Activated B cell treated with CpG ODN at 0.5 μM for 24 hours (primary cell): ENCODE data around the gene RILP. TPM values are rescaled to one million over a fixed set of nuclear protein-coding genes. Genes with fewer than 3 reads are reported as not detected.
A peak's percentile ranks its signal among the peaks of the same experiment; 100 is the strongest.

Experiments used
- ATAC-seq: fragments of 200-7000 bp; cut with Tn5 transposase; one replicate; pipeline ENCODE4 v1.10.0; 2021; ENCODE audit warnings: low read depth, mild to moderate bottlenecking, moderate library complexity
- CTCF ChIA-PET: fragments of 350-600 bp; sonication (Branson Sonifier 250); formaldehyde crosslinking; loops from one replicate; lab custom pipeline; 2021; ENCODE audit warnings: antibody characterized with exemption; lab: Charles Lee
- POLR2A ChIA-PET: fragments of 350-600 bp; sonication (Branson Sonifier 250); formaldehyde crosslinking; loops from one replicate; lab custom pipeline; 2021; ENCODE audit warnings: antibody characterized with exemption; lab: Charles Lee
- DNase-seq: peaks from one replicate; pipeline ENCODE4 v3.0.0; 2022
- H3K27ac Mint-ChIP-seq: one replicate; pipeline ENCODE4 v1.8.0; 2020; ENCODE audit warnings: mixed read lengths
- H3K27me3 Mint-ChIP-seq: one replicate; pipeline ENCODE4 v1.8.0; 2021; ENCODE audit warnings: mixed read lengths
- H3K36me3 Mint-ChIP-seq: one replicate; pipeline ENCODE4 v1.8.0; 2021; ENCODE audit warnings: low read depth, mixed read lengths
- H3K4me1 Mint-ChIP-seq: one replicate; pipeline ENCODE4 v1.8.0; 2021; ENCODE audit warnings: mixed read lengths
- H3K4me3 Mint-ChIP-seq: one replicate; pipeline ENCODE4 v1.8.0; 2020; ENCODE audit warnings: mild to moderate bottlenecking, mixed read lengths
- H3K9me3 Mint-ChIP-seq: one replicate; pipeline ENCODE4 v1.8.0; 2020; ENCODE audit warnings: mixed read lengths
- CTCF ChIP-seq: fragments of 200-600 bp; IDR thresholded peaks from one replicate; pipeline ENCODE4 v1.8.0; 2022; ENCODE audit warnings: antibody characterized with exemption, mild to moderate bottlenecking
- intact Hi-C: fragments of 100-400 bp; cut with micrococcal nuclease; formaldehyde crosslinking; loops from one replicate; pipeline ENCODE4 v1.15.1; 2024
- total RNA-seq: library from RNA; stranded (reverse); gene quantifications from 2 replicates; pipeline ENCODE4 v1.2.3, GENCODE V29; 2022

The RILP gene
- total RNA-seq, 1 donor from 2014 or later: 9.8 TPM

DNA sequence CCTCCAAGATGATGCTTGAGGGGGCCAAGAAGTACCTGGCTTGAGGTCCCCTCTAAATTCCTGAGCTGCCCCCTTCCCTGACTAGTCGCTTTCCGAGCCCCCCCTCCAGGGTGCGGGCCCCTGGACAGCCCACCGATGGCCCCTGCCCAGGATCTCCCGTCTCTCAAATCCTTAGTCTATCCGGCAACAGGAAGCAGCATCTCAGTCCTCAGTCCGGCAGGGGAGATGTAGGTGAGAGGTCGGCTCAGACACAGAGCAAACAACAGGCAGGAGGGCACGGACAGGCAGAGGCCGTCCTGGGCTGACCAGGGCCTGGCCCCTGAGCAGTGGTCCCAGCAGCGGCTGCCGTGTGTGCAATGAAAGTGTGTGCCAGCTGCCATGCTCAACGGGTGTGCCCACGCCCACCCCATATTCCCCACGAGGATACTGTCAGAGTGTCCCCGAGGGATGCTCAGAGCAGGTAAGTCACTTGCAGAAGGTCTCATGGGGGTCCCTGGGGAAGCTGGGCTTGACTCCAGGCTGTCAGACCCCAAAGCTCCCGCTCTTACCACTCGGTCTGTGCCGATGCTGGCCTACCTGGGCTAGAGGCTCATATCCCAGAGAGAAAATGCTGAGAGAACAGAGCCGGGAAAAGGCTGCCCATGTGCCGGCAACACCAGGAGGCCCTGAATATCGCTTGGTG lies 28.3 kb downstream of the RILP start:
- Mint-ChIP-seq H3K27ac (no peak overlapping the region), H3K9me3 (no peaks in the 10 kb centered on the region), H3K27me3 (no peaks in the 10 kb centered on the region), H3K36me3 (peaks cover 75% of the 10 kb centered on the region), H3K4me3 (no peak overlapping the region), H3K4me1 (peaks cover 27% of the 10 kb centered on the region)
- DNase-seq (no peak), ATAC-seq (peak; percentile 25)
- POLR2A ChIA-PET: interaction anchor here (0.7 to 17.6 kb wide), 4 partner anchors 10 to 47 kb away, joined by 3 to 336 read pairs (median 6); no protein-coding TSS in a partner anchor
- CTCF ChIA-PET: no interaction called here
- no peak for TF ChIP-seq CTCF
- intact Hi-C loops: no loop called here

DNA sequence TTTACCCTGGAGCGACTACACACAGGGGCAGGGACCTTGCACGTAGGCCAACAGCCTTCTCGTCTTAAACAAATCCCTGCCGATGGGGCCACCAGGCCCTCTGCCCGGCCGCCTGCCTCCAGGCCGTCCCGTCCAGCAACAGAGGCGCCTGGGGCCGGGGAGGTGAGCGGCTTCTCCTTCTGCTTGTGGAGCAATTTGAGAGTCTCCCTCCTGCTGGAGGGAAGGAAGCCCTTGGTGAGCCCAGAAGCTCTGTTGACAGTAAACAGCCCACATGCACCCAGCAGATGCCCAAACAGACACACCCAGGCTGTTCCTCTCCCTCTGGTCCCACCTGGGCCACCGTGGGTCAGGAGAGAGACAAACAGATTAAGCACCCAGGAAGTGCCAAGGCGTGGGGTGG lies 29.2 kb downstream of the RILP start:
- Mint-ChIP-seq H3K4me1 (peaks cover 18% of the 10 kb centered on the region), H3K27ac (no peak overlapping the region), H3K27me3 (no peaks in the 10 kb centered on the region), H3K4me3 (no peak overlapping the region), H3K36me3 (peaks cover 72% of the 10 kb centered on the region), H3K9me3 (no peaks in the 10 kb centered on the region)
- intact Hi-C loops: no loop called here
- no peak for ATAC-seq
- ChIA-PET CTCF (no interaction called here), POLR2A (interaction anchor here (0.7 to 17.6 kb wide), 3 partner anchors 9 to 46 kb away, joined by 5 to 336 read pairs (median 6); no protein-coding TSS in a partner anchor)
- no peak for DNase-seq
- TF ChIP-seq CTCF: no peak

- Mint-ChIP-seq H3K9me3 (no peaks in the 10 kb centered on the region), H3K4me1 (peaks cover 5% of the 10 kb centered on the region), H3K27me3 (no peaks in the 10 kb centered on the region), H3K36me3 (peaks cover 71% of the 10 kb centered on the region), H3K4me3 (no peak overlapping the region), H3K27ac (peak overlapping the region; percentile 30)
- TF ChIP-seq CTCF: no peak
- ATAC-seq (no peak), DNase-seq (no peak)
- ChIA-PET POLR2A (interaction anchor here (1.9 to 17.6 kb wide), 4 partner anchors 6 to 25 kb away, joined by 5 to 336 read pairs (median 180); partner anchors contain the start of gene SLC43A2), CTCF (interaction anchor here (1.5 to 2.6 kb wide), 2 partner anchors 12 to 43 kb away, joined by 4 to 13 read pairs; no protein-coding TSS in a partner anchor)
- intact Hi-C loops: no loop called here
Measured at GRCh38 chr17:1617620-1618174, 32.0 kb downstream of the RILP start.

DNA sequence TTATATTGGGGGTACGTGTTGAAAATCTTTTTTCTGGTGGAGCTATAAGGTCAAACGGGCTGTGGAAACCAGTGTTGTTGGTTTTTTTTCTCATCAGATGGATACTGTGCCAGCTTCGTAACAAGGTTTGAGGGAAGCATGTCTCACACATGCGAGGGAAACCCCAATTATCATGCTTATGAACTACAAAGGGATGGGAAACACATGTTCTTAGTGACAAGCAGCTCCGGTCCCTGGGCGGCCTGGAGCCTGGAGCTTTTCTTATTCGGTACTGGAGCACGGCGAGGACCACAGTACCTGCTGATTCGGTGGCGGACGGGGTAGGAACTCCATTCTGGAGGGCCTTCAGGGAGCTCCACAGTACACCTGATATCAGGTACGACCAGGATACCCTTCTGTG lies 33.6 kb downstream of the RILP start:
- POLR2A ChIA-PET: interaction anchor here (2.1 to 17.6 kb wide), 4 partner anchors 5 to 41 kb away, joined by 7 to 336 read pairs (median 180); partner anchors contain the start of gene SLC43A2

More for the DNA sequence above, 33.6 kb downstream of the RILP start:
- peaks cover 5% of the 10 kb centered on the region for H3K4me1 Mint-ChIP-seq
- intact Hi-C loops: no loop called here
- H3K9me3 Mint-ChIP-seq: no peaks in the 10 kb centered on the region
- H3K27me3 Mint-ChIP-seq: no peaks in the 10 kb centered on the region
- CTCF ChIA-PET: interaction anchor here (0.7 to 1.0 kb wide), 2 partner anchors 10 to 41 kb away, joined by 3 read pairs; no protein-coding TSS in a partner anchor
- no peak for TF ChIP-seq CTCF
- DNase-seq (no peak), ATAC-seq (no peak)
- no peak overlapping the region for H3K27ac Mint-ChIP-seq
- peaks cover 78% of the 10 kb centered on the region for H3K36me3 Mint-ChIP-seq
- H3K4me3 Mint-ChIP-seq: no peak overlapping the region
